HG02798 (cell line): ENCODE measurements around the gene LEMD3.

ENCODE experiments used
- ATAC-seq: cut with Tn5 transposase; IDR thresholded peaks from one replicate; pipeline ENCODE4 v1.9.1; 2021; ENCODE audit warnings: mild to moderate bottlenecking; ENCODE audit not compliant: unreplicated experiment, poor library complexity

Gene LEMD3

DNA sequence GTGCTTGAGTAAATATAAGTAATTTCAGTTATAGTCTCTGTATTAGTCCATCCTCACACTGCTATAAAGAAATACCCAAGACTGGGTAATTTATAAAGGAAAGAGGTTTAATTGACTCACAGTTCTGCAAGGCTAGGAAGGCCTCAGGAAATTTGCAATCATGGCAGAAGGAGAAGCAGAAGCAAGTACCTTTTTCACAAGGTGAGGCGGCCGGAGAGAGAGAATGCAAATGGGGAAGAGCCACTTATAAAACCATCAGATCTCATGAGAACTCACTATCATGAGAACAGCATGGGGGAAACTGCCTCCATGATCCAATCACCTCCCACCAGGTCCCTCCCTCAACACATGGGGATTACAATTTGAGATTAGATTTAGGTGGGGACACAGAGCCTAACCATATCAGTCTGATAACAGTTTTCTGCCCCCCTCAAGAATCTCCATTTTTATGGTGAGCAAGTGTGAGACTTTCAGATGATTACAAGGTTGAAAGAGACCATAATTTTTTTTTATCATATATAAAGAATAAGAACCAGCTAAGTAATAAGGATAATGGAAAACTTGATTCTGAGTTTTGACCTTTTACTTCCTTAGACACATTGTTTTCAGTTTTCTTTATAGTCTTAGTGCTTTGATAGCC lies 35.6 kb downstream of the LEMD3 start:
- no peak for ATAC-seq

DNA sequence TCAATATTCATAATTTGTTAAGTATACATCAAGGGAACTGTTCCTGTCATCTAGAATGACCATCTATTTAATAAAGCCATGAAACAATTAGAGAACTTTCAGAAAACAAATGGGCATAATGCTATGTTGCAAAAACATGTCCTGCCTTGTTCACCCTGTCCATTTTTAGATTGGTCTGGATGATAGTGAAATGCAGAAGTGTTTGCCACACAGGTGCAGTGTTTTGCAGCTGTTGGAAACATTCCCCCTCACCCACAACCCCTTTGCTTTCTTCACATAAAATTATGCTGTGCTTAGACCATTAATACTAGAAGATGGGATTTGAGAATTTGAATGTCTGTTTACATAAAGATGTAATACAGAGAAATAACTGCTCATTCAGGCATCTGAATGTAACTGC lies 36.5 kb downstream of the LEMD3 start:
- peak; percentile 75 for ATAC-seq

DNA sequence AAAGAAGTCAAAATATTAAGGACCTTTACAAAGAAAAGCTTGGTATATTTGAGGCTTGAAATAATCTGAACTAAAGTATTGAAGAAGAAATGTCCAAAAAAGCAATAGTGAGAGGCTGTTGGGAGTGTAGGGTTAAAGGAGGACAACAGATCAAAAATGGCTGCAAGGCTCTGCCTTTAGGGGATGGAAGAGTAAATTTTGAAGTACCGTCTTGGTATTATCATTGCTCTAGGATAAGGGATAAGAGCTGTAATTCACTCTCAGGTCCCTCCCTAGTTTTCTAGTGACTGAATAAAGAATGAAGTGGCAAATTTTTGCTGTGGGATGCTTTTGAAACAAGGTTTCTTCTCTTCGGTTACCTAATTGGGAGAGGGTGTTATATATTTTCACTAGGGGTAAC lies 38.7 kb downstream of the LEMD3 start:
- ATAC-seq = no peak

DNA sequence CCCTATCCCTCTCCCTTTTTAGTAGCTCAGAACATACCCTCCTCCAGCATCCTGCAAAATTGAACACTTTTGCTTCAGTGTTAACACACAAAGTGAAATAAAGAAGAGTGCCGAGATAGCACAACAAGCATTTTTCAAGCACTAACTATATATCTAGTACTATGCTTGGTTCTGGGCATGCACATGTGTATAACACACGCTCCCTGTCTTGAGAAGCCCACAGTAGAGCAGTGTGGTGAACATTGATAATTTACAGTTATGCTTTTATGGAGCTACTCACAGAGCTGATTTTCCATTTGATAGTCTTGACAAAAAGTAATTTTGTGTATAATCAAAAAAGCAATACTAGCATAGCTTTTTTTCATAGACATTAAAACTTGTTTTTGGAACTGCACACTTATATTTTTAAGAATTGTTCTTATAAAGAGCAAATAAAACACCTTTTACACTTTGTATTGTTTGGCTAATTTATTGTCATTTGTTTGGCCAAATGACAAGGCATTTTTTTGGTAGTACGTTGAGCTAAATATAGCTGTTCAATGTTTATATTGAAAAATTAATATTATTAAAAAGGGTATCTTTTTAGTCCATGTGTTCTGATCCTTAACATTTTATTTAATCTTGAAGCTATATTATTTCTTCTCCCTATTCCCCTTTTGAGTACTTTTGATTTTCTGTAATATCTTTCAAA lies 39.7 kb downstream of the LEMD3 start:
- ATAC-seq = no peak

DNA sequence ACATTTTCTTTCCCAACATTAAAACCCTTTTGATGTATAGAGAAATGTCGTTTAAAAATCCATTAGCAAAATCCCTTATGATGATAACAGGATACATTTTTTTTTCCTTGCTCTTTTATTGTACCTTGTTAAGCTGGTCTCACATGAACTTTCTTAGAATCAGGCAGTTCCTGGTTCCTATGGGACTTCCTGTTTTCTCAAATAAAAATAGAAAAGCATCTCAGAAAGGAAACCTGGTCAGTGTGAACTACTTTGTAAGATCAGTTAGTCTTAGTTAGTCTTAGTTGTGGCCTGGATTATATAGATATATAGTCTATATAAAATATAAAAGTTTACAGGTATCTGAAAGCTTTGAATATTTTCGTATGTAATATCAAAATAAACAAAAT lies 40.3 kb downstream of the LEMD3 start:
- ATAC-seq = peak; percentile 75

DNA sequence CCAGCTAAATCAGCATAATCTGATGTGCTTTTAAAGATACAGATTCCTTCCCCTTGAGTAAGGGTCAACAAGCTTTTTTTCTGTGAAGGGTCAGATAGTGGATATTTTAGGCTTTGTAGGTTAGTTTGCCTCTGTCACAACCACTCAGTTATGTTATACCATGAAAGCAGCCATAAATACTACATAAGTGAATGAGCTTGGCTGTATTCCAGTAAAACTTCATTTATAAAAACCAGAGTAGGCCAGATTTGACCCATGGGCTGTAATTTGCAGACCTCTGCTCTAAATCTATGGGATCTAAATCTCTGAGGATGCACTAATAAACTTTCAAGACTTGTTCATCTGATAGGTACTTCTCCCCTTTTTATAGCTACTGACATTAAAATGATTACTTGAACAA lies 47.7 kb downstream of the LEMD3 start:
- ATAC-seq = no peak

DNA sequence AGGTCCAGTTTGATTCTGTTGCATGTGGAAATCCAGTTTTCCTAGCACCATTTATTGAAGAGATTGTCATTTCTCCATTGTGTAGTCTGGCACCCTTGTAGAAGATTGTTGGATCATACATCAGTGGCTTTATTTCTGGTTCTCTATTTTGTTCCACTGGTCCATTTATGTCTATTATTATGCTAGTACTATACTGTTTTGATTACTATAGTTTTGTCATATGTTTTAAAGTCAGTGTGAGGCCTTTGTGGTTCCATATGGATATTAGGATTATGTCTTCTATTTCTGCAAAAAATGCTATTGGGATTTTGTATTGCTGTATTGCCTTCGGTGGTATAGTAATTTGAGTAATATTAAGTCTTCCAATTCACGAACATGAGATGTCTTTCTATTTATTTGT lies 51.4 kb downstream of the LEMD3 start:
- ATAC-seq = no peak

DNA sequence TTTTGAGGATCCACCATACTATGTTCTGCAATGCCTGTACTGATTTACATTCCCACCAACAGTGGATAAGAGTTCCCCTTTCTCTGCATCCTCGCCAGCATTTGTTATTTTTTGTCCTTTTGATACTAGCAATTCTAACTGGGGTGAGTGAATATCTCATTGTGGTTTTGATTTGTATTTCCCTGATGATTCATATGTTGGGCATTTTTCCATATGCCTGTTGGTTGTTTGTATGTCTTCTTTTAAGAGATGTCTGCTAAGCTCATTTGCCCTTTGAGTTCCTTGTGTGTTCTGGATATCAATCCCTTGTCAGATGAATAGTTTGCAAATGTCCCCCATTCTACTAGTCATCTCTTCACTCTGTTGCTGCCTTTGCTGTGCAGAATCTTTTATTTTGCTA lies 60.1 kb downstream of the LEMD3 start:
- no peak for ATAC-seq

DNA sequence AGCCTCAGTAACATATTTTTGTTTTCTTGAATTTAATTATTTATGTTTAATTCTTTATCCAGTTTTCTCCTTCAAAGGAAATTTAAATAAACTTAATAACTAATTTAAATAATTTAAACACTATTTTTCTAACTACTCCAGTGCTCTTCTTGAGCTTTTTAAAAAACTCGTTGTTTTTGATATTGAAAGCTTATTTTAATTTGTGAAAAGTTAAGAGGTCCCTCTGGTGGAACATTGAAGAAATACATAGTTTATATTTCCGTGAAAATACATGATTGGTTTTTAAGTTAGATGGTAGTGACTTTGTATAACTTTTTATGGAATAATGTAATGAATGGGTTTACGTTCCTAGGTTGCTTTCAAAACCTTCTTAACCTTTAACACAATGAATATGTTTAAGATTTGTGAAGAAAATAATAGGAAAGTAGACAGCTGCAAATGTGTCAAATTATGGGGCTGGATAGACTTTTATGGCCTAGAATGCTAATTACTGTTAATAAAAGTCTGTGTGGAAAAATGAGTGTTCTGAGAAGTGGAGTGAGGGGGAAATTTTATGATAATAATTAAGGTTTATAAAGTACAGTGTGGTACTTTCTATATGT lies 63.2 kb downstream of the LEMD3 start:
- ATAC-seq = peak; percentile 41

DNA sequence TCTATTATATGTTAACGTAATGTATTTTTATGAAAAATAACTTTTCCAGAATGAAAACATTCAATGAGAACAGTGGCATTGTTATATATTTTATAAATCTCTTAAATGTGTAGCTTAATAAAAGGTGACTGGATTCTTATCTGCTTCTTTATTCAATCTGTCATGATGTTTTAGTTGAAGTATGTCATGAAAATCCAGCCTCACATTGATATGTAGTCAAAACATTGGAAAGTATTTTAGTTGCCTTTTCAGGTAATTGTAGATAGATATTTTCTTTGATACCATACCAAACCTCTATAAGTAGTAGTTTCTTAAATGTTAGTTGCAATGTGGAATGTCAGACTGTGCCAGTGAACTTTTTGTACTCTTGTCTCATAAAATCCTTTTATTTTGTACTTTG lies 67.8 kb downstream of the LEMD3 start:
- no peak for ATAC-seq

DNA sequence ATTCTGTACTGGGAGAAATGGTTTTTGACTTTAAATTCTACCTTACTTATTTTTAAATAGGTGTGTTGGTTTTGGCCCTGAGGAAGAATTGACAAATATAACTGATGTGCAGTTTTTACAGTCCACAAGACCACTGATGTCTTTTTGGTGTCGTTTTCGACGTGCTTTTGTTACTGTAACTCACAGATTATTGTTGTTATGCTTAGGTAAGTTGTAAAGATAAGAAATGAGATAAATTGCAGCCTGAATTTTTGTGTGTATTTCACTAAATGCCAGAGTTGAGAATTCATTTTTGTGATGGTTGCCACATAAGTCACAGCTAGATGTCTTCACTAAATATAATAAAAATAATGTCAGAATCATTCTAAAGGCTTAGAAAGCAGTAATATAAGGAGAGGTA lies 69.2 kb downstream of the LEMD3 start:
- no peak for ATAC-seq

DNA sequence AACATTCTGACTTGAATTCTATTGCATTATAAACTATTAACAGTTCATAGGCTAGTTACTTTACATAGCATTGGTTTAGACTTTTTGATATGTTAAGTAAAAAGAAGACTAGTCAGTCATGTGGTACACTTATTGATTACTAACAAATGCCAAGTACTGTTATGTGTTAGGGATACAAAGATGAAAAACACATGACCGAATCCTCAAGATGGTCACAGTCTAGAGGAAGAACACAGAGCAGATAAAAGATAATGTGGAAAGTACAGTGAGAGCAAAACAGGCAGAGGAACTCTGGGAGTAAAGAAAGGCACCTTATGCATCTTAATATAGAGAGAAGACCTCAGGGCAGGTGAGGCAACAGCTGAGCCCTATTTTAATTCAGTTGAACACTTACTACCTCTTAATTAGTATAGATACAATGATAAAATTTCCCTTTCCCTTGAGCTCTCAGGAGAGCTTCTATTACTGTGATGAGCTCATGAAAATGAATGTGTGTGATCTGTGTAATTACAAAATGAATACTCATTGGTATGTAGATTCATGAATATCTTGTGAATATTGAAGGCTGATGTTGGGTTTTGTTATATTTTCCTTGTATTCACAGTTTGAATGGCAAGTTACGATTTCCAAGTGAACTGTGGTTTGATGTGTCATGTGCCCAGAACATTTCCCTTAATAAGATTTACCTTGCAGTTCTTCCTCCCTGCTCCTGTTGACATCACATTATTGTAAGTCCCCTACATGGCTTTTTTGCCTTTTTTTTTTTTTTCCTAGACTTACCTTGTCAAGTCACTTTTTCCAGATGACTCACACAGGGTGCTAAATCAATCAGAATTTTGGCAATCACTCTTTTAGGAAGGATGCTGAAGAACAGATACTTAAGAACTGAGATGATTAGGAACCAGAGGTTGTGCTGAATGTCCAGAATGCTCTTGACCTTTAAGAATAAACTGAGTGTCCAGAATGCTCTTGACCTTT lies 79.6 kb downstream of the LEMD3 start:
- no peak for ATAC-seq

DNA sequence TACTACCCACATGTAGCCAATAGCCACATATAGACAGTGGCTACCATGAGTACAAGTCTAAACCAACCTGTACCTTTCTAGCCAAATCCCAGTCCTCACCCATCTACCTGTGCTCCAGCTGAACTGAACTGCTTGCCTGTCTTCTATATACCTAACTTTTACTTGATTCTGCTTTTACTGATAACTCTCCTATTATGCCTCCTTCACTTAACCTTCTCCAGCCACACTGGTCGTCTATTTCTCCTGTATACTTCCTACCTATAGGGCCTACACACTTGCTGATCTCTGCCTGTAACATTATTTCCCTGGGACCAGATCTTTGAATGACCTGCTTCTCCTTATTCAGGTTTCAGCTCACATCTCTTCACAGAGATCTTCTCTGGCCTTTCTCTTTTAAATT lies 83.1 kb downstream of the LEMD3 start:
- no peak for ATAC-seq

DNA sequence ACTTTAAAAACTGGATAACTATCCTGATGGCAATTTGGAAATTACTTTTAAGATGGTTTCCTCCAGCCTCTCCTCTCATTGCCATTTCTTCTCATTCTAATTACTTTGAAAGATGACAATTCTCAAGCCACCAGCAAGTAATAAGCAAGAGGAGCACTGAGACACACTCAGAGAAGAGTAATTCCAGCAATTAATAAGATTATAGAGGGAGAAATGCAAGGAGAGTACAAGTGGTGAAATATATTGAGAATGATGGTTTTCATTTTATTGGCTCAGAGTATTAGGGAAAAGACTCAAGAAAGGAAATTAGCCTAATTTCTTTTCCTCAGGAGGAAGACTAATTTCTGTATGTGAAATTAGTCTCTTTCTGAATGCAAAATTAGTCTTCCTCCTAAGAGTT lies 88.6 kb downstream of the LEMD3 start:
- ATAC-seq = no peak

DNA sequence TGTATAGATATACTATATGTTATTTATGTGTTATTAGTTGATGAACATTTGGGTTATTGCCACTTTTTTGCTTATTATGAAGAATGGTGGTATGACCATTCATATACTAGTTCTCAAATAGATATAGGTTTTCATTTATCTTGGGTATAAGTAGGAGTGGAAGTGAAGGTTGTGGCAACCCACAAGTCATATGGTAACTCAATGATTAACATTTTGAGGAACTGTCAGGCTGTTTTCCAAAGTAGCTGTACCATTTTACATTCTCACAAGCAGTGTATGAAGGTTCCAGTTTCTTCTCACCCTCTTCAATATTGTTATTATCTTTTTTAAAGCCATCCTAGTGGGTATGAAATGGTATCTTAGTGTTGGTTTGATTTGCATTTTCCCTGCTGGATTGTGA lies 90.1 kb downstream of the LEMD3 start:
- no peak for ATAC-seq

DNA sequence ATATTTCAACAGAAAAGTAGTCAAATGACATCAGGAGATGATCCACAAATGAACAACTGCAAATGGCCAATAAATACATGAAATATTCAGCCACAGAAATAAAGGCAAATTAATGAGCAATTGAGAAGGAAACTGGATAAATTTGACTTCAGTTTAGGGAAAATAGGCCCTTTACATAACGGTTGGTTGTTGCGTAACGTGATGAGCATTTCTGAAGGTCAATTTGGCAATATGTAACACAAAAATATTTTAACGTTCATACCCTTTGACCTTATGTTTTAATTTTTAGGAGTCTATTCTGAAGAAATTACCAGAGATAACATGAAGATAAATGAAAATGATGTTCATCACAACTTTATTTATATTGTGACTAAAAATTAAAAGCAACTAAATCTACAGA lies 94.4 kb downstream of the LEMD3 start:
- no peak for ATAC-seq

DNA sequence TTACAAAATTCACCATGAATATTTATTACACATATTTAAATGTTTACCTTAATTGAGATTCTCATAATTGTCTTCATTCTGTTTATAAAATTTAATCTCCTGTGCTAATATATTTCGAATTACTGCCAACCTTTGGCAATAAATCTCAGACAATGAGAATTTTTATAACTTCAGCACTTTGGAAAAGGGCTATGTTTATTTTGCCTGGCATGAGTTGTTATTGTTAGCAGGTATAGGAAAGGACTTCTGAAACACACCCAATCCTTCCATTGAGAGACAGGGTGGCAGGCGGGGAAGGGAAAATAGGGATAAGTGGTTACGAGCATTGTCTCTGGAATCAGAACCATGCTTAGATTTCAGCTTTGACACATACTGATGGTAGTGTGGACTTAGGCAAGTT lies 97.0 kb downstream of the LEMD3 start:
- ATAC-seq = no peak

DNA sequence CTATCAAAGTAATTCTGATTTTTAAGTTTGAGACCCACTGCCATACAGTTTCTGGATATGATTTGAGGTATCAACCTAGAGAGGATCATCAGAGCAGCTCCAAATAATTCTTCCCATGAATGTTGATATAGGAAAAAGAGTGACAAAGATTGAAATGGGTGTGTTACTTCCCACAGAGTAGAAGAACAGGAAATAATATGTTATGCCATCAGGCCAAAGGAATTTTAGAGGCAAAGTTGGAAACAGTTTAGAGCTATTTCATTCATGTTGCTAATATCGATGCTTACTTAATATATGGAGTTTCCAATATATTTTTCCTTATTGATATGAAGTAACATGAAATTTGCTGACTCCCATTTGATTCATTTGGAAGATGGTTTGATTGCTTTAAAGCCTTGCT lies 100.2 kb downstream of the LEMD3 start:
- ATAC-seq = no peak

DNA sequence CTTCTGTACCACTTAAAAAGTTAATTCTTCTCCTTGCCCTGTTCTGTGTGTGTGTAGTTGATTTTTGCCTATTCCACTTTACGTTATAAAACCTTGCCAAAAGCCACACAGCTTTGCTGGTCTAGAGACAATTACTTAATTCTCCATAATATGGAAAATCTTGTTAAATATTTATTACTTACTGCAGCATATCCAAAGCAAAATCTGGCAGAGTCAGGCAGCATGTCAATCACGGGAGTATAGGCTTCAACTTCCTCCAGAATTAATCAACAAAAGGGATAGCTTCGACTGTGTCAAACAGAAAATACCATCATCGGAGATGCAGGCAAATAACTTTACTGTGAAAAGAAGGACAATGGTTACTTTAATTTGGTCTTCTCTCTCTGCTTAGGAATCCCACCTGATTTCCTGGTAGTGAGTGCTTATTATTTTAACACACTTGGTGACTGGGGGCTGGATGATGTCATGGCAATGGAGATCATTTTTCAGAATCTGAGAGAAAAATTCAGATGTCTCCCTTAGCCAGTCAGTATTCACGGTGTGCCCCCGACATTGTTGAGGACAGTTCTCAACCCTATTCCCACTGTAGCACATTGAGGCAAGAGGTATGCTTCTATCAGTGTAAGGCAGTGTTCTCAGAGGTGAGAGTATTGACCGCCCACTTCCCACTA lies 105.4 kb downstream of the LEMD3 start:
- no peak for ATAC-seq

DNA sequence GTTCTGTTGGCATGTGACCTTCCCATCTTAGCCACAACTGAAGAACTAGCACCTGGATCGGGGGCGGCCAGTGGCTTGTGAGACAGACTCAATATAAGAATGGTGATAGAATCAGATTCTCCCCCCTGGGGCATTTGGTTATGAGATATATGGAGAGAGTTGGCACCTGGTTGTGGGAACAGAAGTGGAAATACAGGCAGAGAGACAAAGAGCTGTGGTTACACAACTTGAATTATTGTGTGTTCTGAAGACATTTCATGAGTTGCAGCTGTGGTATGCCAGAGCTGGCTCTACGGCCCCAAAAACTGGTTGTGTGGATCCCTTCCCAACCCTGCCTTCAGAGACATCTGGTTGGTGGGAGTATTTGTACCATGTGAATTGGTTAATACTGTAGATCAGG lies 106.2 kb downstream of the LEMD3 start:
- ATAC-seq = no peak
